Measurements from ENCODE around the gene CHEK2. TPM values are rescaled to one million over a fixed set of nuclear protein-coding genes. Genes with fewer than 3 reads are reported as not detected.
A peak's percentile ranks its signal among the peaks of the same experiment; 100 is the strongest.
"Not testable (repeated sequence)": the region's sequence is repeated elsewhere in the genome, so short reads cannot be mapped to it uniquely, and the experiment has no call there.

The CHEK2 gene
- polyA plus RNA-seq, 3 donors: 6.6 to 13.1 (median 7.8) TPM

DNA sequence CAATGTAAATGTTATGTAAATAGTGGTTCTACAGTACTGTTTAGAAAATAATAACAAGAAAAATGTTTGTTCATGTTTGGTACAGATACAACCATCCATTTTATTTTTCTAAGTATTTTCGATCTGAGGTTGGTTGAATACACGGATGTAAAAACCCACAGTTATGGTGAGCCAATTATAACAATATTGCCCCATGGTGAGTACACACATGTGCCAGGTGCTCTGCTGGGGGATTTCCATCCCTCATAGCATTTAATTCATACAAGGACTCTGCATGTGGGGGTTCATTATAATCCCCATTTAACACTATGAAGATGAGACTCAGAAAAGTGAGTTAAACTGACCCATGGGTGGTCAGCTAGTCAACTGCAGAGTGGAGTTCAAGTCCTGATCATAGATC, 38.7 kb downstream of the CHEK2 start:
- no peaks in the 10 kb centered on the region for H3K4me1 Mint-ChIP-seq
- H3K36me3 Mint-ChIP-seq: peaks cover 48 to 72% of the 10 kb centered on the region in 2 donors
- Histone ChIP-seq H3K9ac (ENCODE audit: insufficient read depth, low read length, poor library complexity, severe bottlenecking) (no peak overlapping the region), H3K4me1 (ENCODE audit: control insufficient read depth in 1 of 2, insufficient read depth in 2 of 2, low read length in 2 of 2) (no peaks in the 10 kb centered on the region), H3K4me3 (replicated peaks in 1 of 3; ENCODE audit: low read depth in 2 of 3, low read length in 3 of 3) (no peak overlapping the region), H3K27me3 (ENCODE audit: control insufficient read depth in 2 of 2, insufficient read depth in 2 of 2, low read length in 2 of 2) (no peaks in the 10 kb centered on the region), H4K20me1 (ENCODE audit: insufficient read depth, low read length) (no peaks in the 10 kb centered on the region), H3K9me3 (replicated peaks in 1 of 2; ENCODE audit: control insufficient read depth in 1 of 2, insufficient read depth in 1 of 2, low read length in 2 of 2) (no peaks in the 10 kb centered on the region), H3K27ac (ENCODE audit: low read depth in 1 of 2, low read length in 2 of 2) (no peak overlapping the region), H2AFZ (ENCODE audit: insufficient read depth, low read depth, low read length, poor library complexity, severe bottlenecking) (no peak overlapping the region), H3K36me3 (replicated peaks in 1 of 2; ENCODE audit: control insufficient read depth in 1 of 2, insufficient read depth in 2 of 2, low read length in 2 of 2) (peaks cover 21 to 36% of the 10 kb centered on the region in 2 donors), H3K4me2 (replicated peaks; ENCODE audit: extremely low read depth, low read length, poor library complexity, severe bottlenecking) (no peak overlapping the region), H3K79me2 (ENCODE audit: insufficient read depth, low read length) (no peaks in the 10 kb centered on the region)
- no peak overlapping the region for H3K27ac Mint-ChIP-seq
- intact Hi-C loops (cut with micrococcal nuclease): no loop called here
- DNase-seq: no peak
- H3K4me3 Mint-ChIP-seq: no peak overlapping the region
- WGBS (ENCODE audit: insufficient coverage): no CpG with 5 or more reads among the region's 2 CpGs
- no peaks in the 10 kb centered on the region for H3K27me3 Mint-ChIP-seq (ENCODE audit: low read depth in 3 of 3)
- TF ChIP-seq CTCF (IDR thresholded peaks at IDR 0.05): no peak
- no peaks in the 10 kb centered on the region for H3K9me3 Mint-ChIP-seq

GRCh38 chr22:28693041-28693760, 48.4 kb downstream of the CHEK2 start:
- H3K27me3 Mint-ChIP-seq (ENCODE audit: low read depth in 3 of 3); H3K4me1 Mint-ChIP-seq; H3K79me2 ChIP-seq (ENCODE audit: insufficient read depth, low read length); H2AFZ ChIP-seq (ENCODE audit: insufficient read depth, low read depth, low read length, poor library complexity, severe bottlenecking); H3K9ac ChIP-seq (ENCODE audit: insufficient read depth, low read length, poor library complexity, severe bottlenecking); H3K4me3 ChIP-seq (replicated peaks in 1 of 3; ENCODE audit: low read depth in 2 of 3, low read length in 3 of 3); H3K9me3 Mint-ChIP-seq; H3K27ac ChIP-seq (ENCODE audit: low read depth in 1 of 2, low read length in 2 of 2); H3K4me1 ChIP-seq (ENCODE audit: control insufficient read depth in 1 of 2, insufficient read depth in 2 of 2, low read length in 2 of 2); H3K27me3 ChIP-seq (ENCODE audit: control insufficient read depth in 2 of 2, insufficient read depth in 2 of 2, low read length in 2 of 2); intact Hi-C loops (cut with micrococcal nuclease); H3K9me3 ChIP-seq (replicated peaks in 1 of 2; ENCODE audit: control insufficient read depth in 1 of 2, insufficient read depth in 1 of 2, low read length in 2 of 2); H3K27ac Mint-ChIP-seq; H3K4me3 Mint-ChIP-seq; H4K20me1 ChIP-seq (ENCODE audit: insufficient read depth, low read length); H3K4me2 ChIP-seq (replicated peaks; ENCODE audit: extremely low read depth, low read length, poor library complexity, severe bottlenecking); DNase-seq: not testable (repeated sequence)
- 100% methylated on average over 3 of the region's 6 CpGs for WGBS (ENCODE audit: insufficient coverage)
- H3K36me3 Mint-ChIP-seq: peaks cover 58 to 61% of the 10 kb centered on the region in 2 donors
- peaks cover 3 to 32% of the 10 kb centered on the region in 2 donors for H3K36me3 ChIP-seq (replicated peaks in 1 of 2; ENCODE audit: control insufficient read depth in 1 of 2, insufficient read depth in 2 of 2, low read length in 2 of 2)

- H3K4me2 ChIP-seq (replicated peaks; ENCODE audit: extremely low read depth, low read length, poor library complexity, severe bottlenecking); H4K20me1 ChIP-seq (ENCODE audit: insufficient read depth, low read length); H3K9me3 ChIP-seq (replicated peaks in 1 of 2; ENCODE audit: control insufficient read depth in 1 of 2, insufficient read depth in 1 of 2, low read length in 2 of 2); H3K4me3 Mint-ChIP-seq; H3K9ac ChIP-seq (ENCODE audit: insufficient read depth, low read length, poor library complexity, severe bottlenecking); H3K27me3 ChIP-seq (ENCODE audit: control insufficient read depth in 2 of 2, insufficient read depth in 2 of 2, low read length in 2 of 2); H3K27ac ChIP-seq (ENCODE audit: low read depth in 1 of 2, low read length in 2 of 2); DNase-seq; H3K4me1 ChIP-seq (ENCODE audit: control insufficient read depth in 1 of 2, insufficient read depth in 2 of 2, low read length in 2 of 2); H3K4me3 ChIP-seq (replicated peaks in 1 of 3; ENCODE audit: low read depth in 2 of 3, low read length in 3 of 3); H3K9me3 Mint-ChIP-seq; H3K79me2 ChIP-seq (ENCODE audit: insufficient read depth, low read length); H3K27me3 Mint-ChIP-seq (ENCODE audit: low read depth in 3 of 3); H2AFZ ChIP-seq (ENCODE audit: insufficient read depth, low read depth, low read length, poor library complexity, severe bottlenecking); H3K27ac Mint-ChIP-seq; intact Hi-C loops (cut with micrococcal nuclease); H3K4me1 Mint-ChIP-seq: not testable (repeated sequence)
- WGBS (ENCODE audit: insufficient coverage): no CpG with 5 or more reads among the region's 2 CpGs
- H3K36me3 ChIP-seq (replicated peaks in 1 of 2; ENCODE audit: control insufficient read depth in 1 of 2, insufficient read depth in 2 of 2, low read length in 2 of 2): peaks cover 3 to 29% of the 10 kb centered on the region in 2 donors
- H3K36me3 Mint-ChIP-seq: peaks cover 61 to 62% of the 10 kb centered on the region in 2 donors
Observed at GRCh38 chr22:28689796-28690195, 51.8 kb downstream of the CHEK2 start.

- H3K4me1 Mint-ChIP-seq: peaks cover 14% of the 10 kb centered on the region
- H3K4me3 Mint-ChIP-seq: peak overlapping the region in 1 of 2 donors; percentile 55
- H3K27ac ChIP-seq (ENCODE audit: low read depth in 1 of 2, low read length in 2 of 2); H2AFZ ChIP-seq (ENCODE audit: insufficient read depth, low read depth, low read length, poor library complexity, severe bottlenecking); H3K4me2 ChIP-seq (replicated peaks; ENCODE audit: extremely low read depth, low read length, poor library complexity, severe bottlenecking); H3K4me1 ChIP-seq (ENCODE audit: control insufficient read depth in 1 of 2, insufficient read depth in 2 of 2, low read length in 2 of 2); H4K20me1 ChIP-seq (ENCODE audit: insufficient read depth, low read length); DNase-seq; H3K9ac ChIP-seq (ENCODE audit: insufficient read depth, low read length, poor library complexity, severe bottlenecking); H3K4me3 ChIP-seq (replicated peaks in 1 of 3; ENCODE audit: low read depth in 2 of 3, low read length in 3 of 3); H3K9me3 Mint-ChIP-seq; H3K79me2 ChIP-seq (ENCODE audit: insufficient read depth, low read length); intact Hi-C loops (cut with micrococcal nuclease); H3K36me3 ChIP-seq (replicated peaks in 1 of 2; ENCODE audit: control insufficient read depth in 1 of 2, insufficient read depth in 2 of 2, low read length in 2 of 2): not testable (repeated sequence)
- peaks cover 0 to 10% of the 10 kb centered on the region in 2 donors for H3K9me3 ChIP-seq (replicated peaks in 1 of 2; ENCODE audit: control insufficient read depth in 1 of 2, insufficient read depth in 1 of 2, low read length in 2 of 2)
- H3K36me3 Mint-ChIP-seq: peaks cover 27% of the 10 kb centered on the region in 2 donors
- peaks cover 29 to 49% (median 32%) of the 10 kb centered on the region in 3 donors for H3K27me3 Mint-ChIP-seq (ENCODE audit: low read depth in 3 of 3)
- 38% methylated on average over 1 of the region's 4 CpGs for WGBS (ENCODE audit: insufficient coverage)
- H3K27me3 ChIP-seq (ENCODE audit: control insufficient read depth in 2 of 2, insufficient read depth in 2 of 2, low read length in 2 of 2): peaks cover 15 to 28% of the 10 kb centered on the region in 2 donors
- peak overlapping the region in 1 of 7 donors; percentile 13 for H3K27ac Mint-ChIP-seq
Observed at GRCh38 chr22:28682966-28683365, 58.7 kb downstream of the CHEK2 start.
